Common myeloid progenitor, CD34-positive (primary cell): ENCODE results near the gene BICD2.
A peak's percentile ranks its signal among the peaks of the same experiment; 100 is the strongest.

Experiments used
- CTCF ChIA-PET: fragments of 350-600 bp; sonication (Branson Sonifier 250); formaldehyde crosslinking; loops from one replicate; lab custom pipeline; 2021; ENCODE audit warnings: antibody characterized with exemption; lab: Charles Lee
- POLR2A ChIA-PET: fragments of 350-600 bp; sonication (Branson Sonifier 250); formaldehyde crosslinking; loops from one replicate; lab custom pipeline; 2021; ENCODE audit warnings: antibody characterized with exemption; lab: Charles Lee
- DNase-seq, 3 donors: peaks; one replicate each; pipeline versions ENCODE4 v3.0.0 to v3.0.0-alpha.2; 2013
- H3K27ac ChIP-seq, 2 experiments: 1 replicate in 1 of 2; 2 replicates in 1 of 2; pipeline ENCODE4 v1.7.0; 2013; ENCODE audit warnings: inconsistent platforms in 2 of 2, low read length in 2 of 2, mild to moderate bottlenecking in 2 of 2, low read depth in 1 of 2, moderate library complexity in 1 of 2; ENCODE audit not compliant: severe bottlenecking in 2 of 2, insufficient read depth in 1 of 2, poor library complexity in 1 of 2
- H3K27me3 ChIP-seq, 5 experiments: replicated peaks in 2 of 5; 1 replicate in 3 of 5; 2 replicates in 2 of 5; pipeline versions ENCODE4 v1.6.1 to v1.7.0; 2013; ENCODE audit warnings: low read length in 4 of 5, mild to moderate bottlenecking in 2 of 5, moderate library complexity in 2 of 5, inconsistent platforms in 1 of 5; ENCODE audit not compliant: insufficient read depth in 5 of 5, control insufficient read depth in 4 of 5
- H3K36me3 ChIP-seq, 4 experiments: 1 replicate in 2 of 4; 2 replicates in 2 of 4; pipeline versions ENCODE4 v1.6.1 to v1.7.0; 2013; ENCODE audit warnings: low read length in 3 of 4, control low read depth in 1 of 4, mild to moderate bottlenecking in 1 of 4; ENCODE audit not compliant: control insufficient read depth in 4 of 4, insufficient read depth in 4 of 4
- H3K4me1 ChIP-seq, 4 experiments: 1 replicate in 3 of 4; 2 replicates in 1 of 4; pipeline versions ENCODE4 v1.6.1 to v1.7.1; 2013; ENCODE audit warnings: low read length in 3 of 4, mild to moderate bottlenecking in 3 of 4, control low read depth in 1 of 4, inconsistent platforms in 1 of 4, moderate library complexity in 1 of 4; ENCODE audit not compliant: control insufficient read depth in 4 of 4, insufficient read depth in 4 of 4; ENCODE audit errors: control extremely low read depth in 1 of 4
- H3K4me3 ChIP-seq, 7 experiments: 1 replicate in 4 of 7; 2 replicates in 3 of 7; pipeline versions ENCODE4 v1.5.1 to v1.7.0; 2013; ENCODE audit warnings: mild to moderate bottlenecking in 7 of 7, low read length in 6 of 7, moderate library complexity in 6 of 7, inconsistent platforms in 2 of 7, low read depth in 2 of 7, control low read depth in 1 of 7; ENCODE audit not compliant: insufficient read depth in 4 of 7, control insufficient read depth in 1 of 7; ENCODE audit errors: extremely low read depth in 1 of 7
- H3K9me3 ChIP-seq, 5 experiments: 1 replicate in 4 of 5; 2 replicates in 1 of 5; pipeline versions ENCODE4 v1.6.1 to v1.7.1; 2013; ENCODE audit warnings: low read length in 4 of 5, mild to moderate bottlenecking in 2 of 5, inconsistent platforms in 1 of 5, low read depth in 1 of 5, moderate library complexity in 1 of 5; ENCODE audit not compliant: control insufficient read depth in 4 of 5, insufficient read depth in 2 of 5; ENCODE audit errors: control extremely low read depth in 1 of 5
- WGBS: methylation state at CpG from one replicate; pipeline ENCODE4 v1.1.5; 2013; ENCODE audit not compliant: insufficient coverage; 5-methylcytosine and 5-hydroxymethylcytosine counted together

The BICD2 gene

DNA sequence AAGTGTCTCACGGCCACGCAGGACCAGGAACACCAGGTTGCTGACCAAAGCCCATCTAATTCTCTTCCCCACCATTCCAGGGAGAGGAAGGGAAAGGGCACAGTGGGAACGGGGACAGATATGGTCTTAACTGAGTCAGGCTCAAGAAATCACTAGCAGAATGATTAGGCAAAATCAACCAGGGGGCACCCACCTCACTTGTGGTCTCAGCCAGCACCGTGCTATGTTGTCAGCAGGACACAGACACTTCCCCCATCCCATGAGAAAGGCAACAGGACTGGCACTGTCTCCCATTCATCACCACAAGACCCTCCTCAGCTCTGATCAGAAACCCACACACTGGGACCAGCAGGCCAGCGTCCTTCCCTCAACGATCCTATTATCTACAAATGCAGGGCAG is 2.9 kb downstream of the BICD2 start:
- POLR2A ChIA-PET, result interaction anchor here (1.2 kb wide), 1 partner anchor 14 kb away, joined by 5 read pairs; no protein-coding TSS in a partner anchor
- Histone ChIP-seq H3K36me3 (no peaks in the 10 kb centered on the region), H3K4me3 (peak overlapping the region in 6 of 7 experiments; percentile 16 to 96 (median 93)), H3K9me3 (no peaks in the 10 kb centered on the region), H3K27me3 (no peaks in the 10 kb centered on the region), H3K27ac (peak overlapping the region; percentile 42 to 78), H3K4me1 (peaks cover 14 to 61% (median 58%) of the 10 kb centered on the region in 4 experiments)
- WGBS, result 10% methylated on average over 2 of the region's 6 CpGs
- CTCF ChIA-PET, result interaction anchor here (0.9 to 3.5 kb wide), 8 partner anchors 13 to 49 kb away, joined by 3 to 17 read pairs (median 8); no protein-coding TSS in a partner anchor
- peak; percentile 86 to 95 (median 90) for DNase-seq

DNA sequence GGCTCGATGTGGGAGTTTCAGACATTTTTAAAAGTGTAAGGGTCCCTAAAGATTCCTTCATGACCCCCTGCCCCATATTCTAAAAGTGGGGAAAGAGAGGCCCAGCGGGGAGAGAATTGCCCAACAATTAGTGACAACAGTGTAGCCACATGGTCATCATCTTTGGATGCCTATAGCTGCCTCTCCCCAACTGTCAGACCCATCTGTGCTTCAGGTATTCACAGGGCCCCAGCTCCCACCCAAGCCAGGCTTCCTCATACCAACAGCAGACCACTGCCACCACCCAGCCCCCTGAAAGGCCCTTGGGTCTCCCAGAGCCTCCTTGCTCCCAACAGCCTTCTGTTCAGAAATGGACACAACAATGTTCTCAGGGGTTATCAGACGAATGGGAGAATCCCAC is 4.1 kb downstream of the BICD2 start:
- peak overlapping the region in 2 of 7 experiments; percentile 3 to 22 for H3K4me3 ChIP-seq
- 58% methylated on average over 3 of the region's 3 CpGs for WGBS
- peaks cover 0 to 6% (median 1%) of the 10 kb centered on the region in 4 experiments for H3K36me3 ChIP-seq
- peak overlapping the region in 1 of 2 experiments; percentile 56 for H3K27ac ChIP-seq
- POLR2A ChIA-PET, result no interaction called here
- peaks cover 14 to 53% (median 50%) of the 10 kb centered on the region in 4 experiments for H3K4me1 ChIP-seq
- no peaks in the 10 kb centered on the region for H3K27me3 ChIP-seq
- peaks cover 0 to 6% (median 5%) of the 10 kb centered on the region in 5 experiments for H3K9me3 ChIP-seq
- CTCF ChIA-PET, result interaction anchor here (0.6 to 3.5 kb wide), 9 partner anchors 8 to 48 kb away, joined by 3 to 17 read pairs (median 6); no protein-coding TSS in a partner anchor
- DNase-seq, result no peak

DNA sequence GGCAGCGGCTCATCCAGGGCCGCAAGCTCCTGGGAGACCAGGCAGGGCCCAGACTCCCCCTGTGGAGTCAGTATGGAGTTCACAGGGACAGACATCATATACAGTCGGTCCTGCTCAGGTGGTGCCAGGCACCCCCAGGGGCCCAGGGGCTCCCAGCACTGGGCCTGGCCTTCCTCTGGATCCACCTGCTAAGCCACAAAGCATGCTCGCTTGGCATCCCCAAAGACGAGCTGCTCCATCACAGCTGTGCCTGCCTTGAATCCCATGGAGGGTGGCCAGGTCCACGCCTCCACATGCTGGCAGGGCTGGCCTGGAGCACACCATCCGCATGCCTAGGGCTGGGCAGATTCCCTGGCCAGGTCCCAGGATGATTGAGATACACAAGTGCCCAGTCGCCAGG is 4.6 kb downstream of the BICD2 start:
- 92% methylated on average over 8 of the region's 8 CpGs for WGBS
- Histone ChIP-seq H3K4me1 (peaks cover 14 to 52% (median 48%) of the 10 kb centered on the region in 4 experiments), H3K27ac (peak overlapping the region; percentile 10 to 56), H3K36me3 (peaks cover 0 to 7% (median 1%) of the 10 kb centered on the region in 4 experiments), H3K9me3 (peaks cover 0 to 7% (median 6%) of the 10 kb centered on the region in 5 experiments), H3K27me3 (no peaks in the 10 kb centered on the region), H3K4me3 (no peak overlapping the region)
- no peak for DNase-seq
- ChIA-PET POLR2A (no interaction called here), CTCF (interaction anchor here (1.3 to 3.5 kb wide), 8 partner anchors 8 to 44 kb away, joined by 3 to 17 read pairs (median 10); no protein-coding TSS in a partner anchor)

DNA sequence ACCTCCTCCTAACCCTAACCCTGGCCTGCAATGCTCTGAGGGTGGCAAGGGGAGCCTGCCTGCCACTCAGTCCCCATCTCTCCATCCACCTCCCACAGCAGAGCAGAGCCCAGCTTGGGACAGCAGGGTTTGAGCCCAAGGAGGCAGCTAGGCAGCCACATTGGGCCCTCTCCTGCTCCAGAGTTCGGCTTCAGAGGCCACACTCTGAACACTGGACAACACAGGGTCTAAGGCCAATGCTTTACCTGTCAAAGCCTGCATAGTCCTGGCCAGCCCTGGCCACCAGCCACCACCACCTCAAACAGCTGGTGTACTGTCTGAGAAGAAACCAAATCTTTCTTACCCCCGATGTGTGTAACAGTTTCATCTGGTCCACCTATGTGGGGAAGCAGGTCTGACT is 5.2 kb downstream of the BICD2 start:
- ChIA-PET POLR2A (no interaction called here), CTCF (interaction anchor here (0.9 to 3.5 kb wide), 6 partner anchors 11 to 41 kb away, joined by 4 to 17 read pairs (median 10); no protein-coding TSS in a partner anchor)
- Histone ChIP-seq H3K4me3 (no peak overlapping the region), H3K4me1 (peaks cover 14 to 52% (median 48%) of the 10 kb centered on the region in 4 experiments), H3K27me3 (no peaks in the 10 kb centered on the region), H3K36me3 (peaks cover 0 to 7% (median 1%) of the 10 kb centered on the region in 4 experiments), H3K27ac (peak overlapping the region; percentile 10 to 56), H3K9me3 (peaks cover 0 to 7% (median 6%) of the 10 kb centered on the region in 5 experiments)
- no peak for DNase-seq
- WGBS, result 92% methylated on average over 2 of the region's 2 CpGs

DNA sequence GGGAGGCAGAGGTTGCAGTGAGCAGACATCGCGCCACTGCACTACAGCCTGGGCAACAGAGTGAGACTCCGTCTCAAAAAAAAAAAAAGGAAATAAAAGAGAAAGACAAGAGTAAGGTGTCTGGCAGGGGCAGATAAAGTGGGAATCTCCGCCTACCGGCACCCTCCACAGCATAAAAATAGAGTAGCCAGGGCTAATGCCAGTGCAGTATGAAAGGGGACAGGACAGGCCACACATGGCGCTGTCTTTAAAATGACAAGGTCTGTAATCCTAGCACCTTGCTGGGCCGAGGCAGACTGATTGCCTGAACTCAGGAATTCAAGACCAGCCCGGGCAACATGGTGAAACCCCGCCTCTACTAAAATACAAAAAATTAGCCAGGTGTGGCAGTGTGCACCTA is 7.8 kb downstream of the BICD2 start:
- ChIA-PET CTCF (interaction anchor here (1.3 to 3.0 kb wide), 2 partner anchors 11 to 39 kb away, joined by 3 to 10 read pairs; no protein-coding TSS in a partner anchor), POLR2A (interaction anchor here (0.7 kb wide), 1 partner anchor 49 kb away, joined by 3 read pairs; no protein-coding TSS in a partner anchor)
- peaks cover 0 to 12% (median 2%) of the 10 kb centered on the region in 4 experiments for H3K36me3 ChIP-seq
- H3K27ac ChIP-seq, result no peak overlapping the region
- peaks cover 2 to 34% (median 33%) of the 10 kb centered on the region in 4 experiments for H3K4me1 ChIP-seq
- DNase-seq, result no peak
- 96% methylated on average over 7 of the region's 9 CpGs for WGBS
- H3K4me3 ChIP-seq, result no peak overlapping the region
- no peaks in the 10 kb centered on the region for H3K27me3 ChIP-seq
- H3K9me3 ChIP-seq, result peaks cover 0 to 13% (median 7%) of the 10 kb centered on the region in 5 experiments

DNA sequence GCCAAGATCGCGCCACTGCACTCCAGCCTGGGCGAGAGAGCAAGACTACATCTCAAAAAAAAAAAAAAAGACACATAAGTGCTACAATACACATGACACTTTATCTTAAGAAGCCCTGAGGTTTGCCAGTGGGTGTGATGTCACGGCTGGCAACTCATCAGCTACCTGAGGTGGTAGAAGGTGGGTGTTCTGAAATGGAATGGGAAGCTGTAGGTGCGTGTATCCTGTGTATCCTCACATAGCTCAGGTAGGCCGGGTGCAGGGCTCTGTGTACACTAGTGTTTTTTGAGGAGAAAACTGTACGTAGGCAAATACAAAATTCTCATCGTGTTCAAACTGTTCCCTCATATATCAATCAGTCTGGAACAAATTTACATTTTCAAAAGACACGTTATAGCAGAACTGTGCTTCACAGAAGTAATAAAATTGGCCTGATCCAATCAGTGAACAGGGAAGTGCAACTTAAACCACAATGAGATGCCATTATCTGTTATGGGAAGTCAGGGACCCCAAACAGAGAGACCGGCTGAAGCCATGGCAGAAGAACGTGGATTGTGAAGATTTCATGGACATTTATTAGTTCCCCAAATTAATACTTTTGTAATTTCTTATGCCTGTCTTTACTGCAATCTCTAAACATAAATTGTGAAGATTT is 10.4 kb downstream of the BICD2 start:
- ChIA-PET POLR2A (no interaction called here), CTCF (interaction anchor here (0.8 kb wide), 1 partner anchor 11 kb away, joined by 3 read pairs; no protein-coding TSS in a partner anchor)
- DNase-seq, result peak in 1 of 3 donors; percentile 43
- H3K4me1 ChIP-seq, result peaks cover 2 to 14% (median 12%) of the 10 kb centered on the region in 4 experiments
- peaks cover 0 to 24% (median 11%) of the 10 kb centered on the region in 5 experiments for H3K9me3 ChIP-seq
- WGBS, result 88% methylated on average over 4 of the region's 11 CpGs
- no peaks in the 10 kb centered on the region for H3K27me3 ChIP-seq
- H3K36me3 ChIP-seq, result peaks cover 0 to 12% (median 4%) of the 10 kb centered on the region in 4 experiments
- H3K27ac ChIP-seq, result no peak overlapping the region
- no peak overlapping the region for H3K4me3 ChIP-seq
